SK-N-SH (cell line): ENCODE measurements around the gene HLA-DOB. TPM values are rescaled to one million over a fixed set of nuclear protein-coding genes. Genes with fewer than 3 reads are reported as not detected.

Source experiments
- CTCF ChIA-PET: fragments of 300-600, 350-600 bp; formaldehyde crosslinking; extraction: SDS; loops from one replicate; lab custom pipeline; 2021; lab: Yijun Ruan, JAX
- POLR2A ChIA-PET: fragments of 350-600 bp; sonication (Branson Sonifier 250); formaldehyde crosslinking; extraction: SDS; loops from one replicate; lab custom pipeline; 2020; ENCODE audit warnings: antibody characterized with exemption, inconsistent platforms; lab: Yijun Ruan, JAX
- DNase-seq: peaks from one replicate; pipeline ENCODE4 v3.0.0; 2012
- H2AFZ ChIP-seq: fragments of 200-600 bp; sonication (generic); 2 replicates; pipeline ENCODE4 v1.8.1; 2016; ENCODE audit warnings: antibody characterized with exemption, mild to moderate bottlenecking, low read depth
- H3F3A ChIP-seq: fragments of 200-600 bp; sonication (generic); replicated peaks from 2 replicates; pipeline ENCODE3; 2016; ENCODE audit warnings: antibody characterized with exemption, mild to moderate bottlenecking; ENCODE audit not compliant: insufficient read depth
- H3K27ac ChIP-seq, 2 experiments: fragments of 200-500 bp in 1 of 2; fragments of 200-600 bp in 1 of 2; sonication (Bioruptor generic) in 1 of 2; sonication (generic), shearing (Covaris generic) in 1 of 2; 2 replicates each; pipeline versions ENCODE4 v1.5.1 to v1.6.1; 2014 to 2016; ENCODE audit warnings: low read depth in 2 of 2, inconsistent platforms in 1 of 2, low read length in 1 of 2, mild to moderate bottlenecking in 1 of 2, mixed read lengths in 1 of 2
- H3K27me3 ChIP-seq: fragments of 200-600 bp; sonication (generic), shearing (Covaris generic); 2 replicates; pipeline ENCODE4 v1.6.1; 2016; ENCODE audit warnings: mixed run types; ENCODE audit not compliant: insufficient read depth
- H3K36me3 ChIP-seq, 2 experiments: fragments of 200-500 bp in 1 of 2; fragments of 200-600 bp in 1 of 2; sonication (Bioruptor generic) in 1 of 2; sonication (generic) in 1 of 2; replicated peaks in 1 of 2; 2 replicates each; pipeline versions ENCODE3 to v1.5.1; 2014 to 2016; ENCODE audit warnings: low read length in 1 of 2, mild to moderate bottlenecking in 1 of 2; ENCODE audit not compliant: insufficient read depth in 2 of 2, control insufficient read depth in 1 of 2
- H3K4me1 ChIP-seq, 2 experiments: fragments of 200-500 bp in 1 of 2; fragments of 200-600 bp in 1 of 2; sonication (Bioruptor generic) in 1 of 2; sonication (generic), shearing (Covaris generic) in 1 of 2; 2 replicates each; pipeline versions ENCODE4 v1.5.1 to v1.6.1; 2014 to 2016; ENCODE audit warnings: low read depth in 1 of 2, low read length in 1 of 2, mixed run types in 1 of 2; ENCODE audit not compliant: insufficient read depth in 2 of 2, control insufficient read depth in 1 of 2
- H3K4me2 ChIP-seq: fragments of 200-600 bp; sonication (generic), shearing (Covaris generic); 2 replicates; pipeline ENCODE4 v1.6.1; 2017; ENCODE audit warnings: mixed run types
- H3K4me3 ChIP-seq, 2 experiments: fragments of 200-500 bp in 1 of 2; fragments of 200-600 bp in 1 of 2; sonication (Bioruptor generic) in 1 of 2; sonication (generic), shearing (Covaris generic) in 1 of 2; 2 replicates each; pipeline versions ENCODE4 v1.5.1 to v1.8.1; 2014 to 2016; ENCODE audit warnings: low read depth in 2 of 2, inconsistent platforms in 1 of 2, low read length in 1 of 2, mild to moderate bottlenecking in 1 of 2, mixed read lengths in 1 of 2, moderate library complexity in 1 of 2
- H3K79me2 ChIP-seq: fragments of 200-600 bp; sonication (generic); 2 replicates; pipeline ENCODE4 v1.8.1; 2017; ENCODE audit warnings: mild to moderate bottlenecking; ENCODE audit not compliant: insufficient read depth
- H3K9ac ChIP-seq: fragments of 200-600 bp; sonication (generic); 2 replicates; pipeline ENCODE4 v1.6.1; 2017; ENCODE audit warnings: mixed run types
- H3K9me2 ChIP-seq: fragments of 200-600 bp; sonication (generic); 2 replicates; pipeline ENCODE4 v1.6.1; 2017; ENCODE audit warnings: mixed run types
- H3K9me3 ChIP-seq: fragments of 200-600 bp; sonication (generic); 2 replicates; pipeline ENCODE4 v1.6.1; 2017; ENCODE audit warnings: mixed run types, mild to moderate bottlenecking, moderate library complexity
- H4K20me1 ChIP-seq: fragments of 200-600 bp; sonication (generic); 2 replicates; pipeline ENCODE4 v1.6.1; 2017; ENCODE audit warnings: mild to moderate bottlenecking, mixed run types; ENCODE audit not compliant: insufficient read depth
- CTCF ChIP-seq: fragments of 200-600 bp; sonication (generic); IDR thresholded peaks from 2 replicates; pipeline ENCODE4 v1.6.1; 2017; ENCODE audit warnings: antibody characterized with exemption, mild to moderate bottlenecking, moderate library complexity
- ELF1 ChIP-seq: IDR thresholded peaks from 2 replicates; pipeline ENCODE4 v1.4.0; 2012
- EP300 ChIP-seq, 2 experiments: IDR thresholded peaks; 2 replicates each; pipeline versions ENCODE4 v1.4.0 to v1.6.1; 2012; ENCODE audit warnings: borderline replicate concordance in 1 of 2, low read depth in 1 of 2, low read length in 1 of 2
- FOXM1 ChIP-seq: IDR thresholded peaks from 2 replicates; pipeline ENCODE4 v1.4.0; 2012; ENCODE audit warnings: low read depth, mild to moderate bottlenecking
- IRF3 ChIP-seq: fragments of 150-350 bp; IDR thresholded peaks from 2 replicates; pipeline ENCODE4 v1.6.1; 2016; ENCODE audit warnings: mild to moderate bottlenecking, low read depth, low read length
- NFIC ChIP-seq: IDR thresholded peaks from 2 replicates; pipeline ENCODE4 v1.4.0; 2012; ENCODE audit warnings: borderline replicate concordance
- RAD21 ChIP-seq: IDR thresholded peaks from 2 replicates; pipeline ENCODE4 v1.6.1; 2012; ENCODE audit warnings: mild to moderate bottlenecking, low read length
- REST ChIP-seq: IDR thresholded peaks from 2 replicates; pipeline ENCODE4 v1.6.1; 2012; ENCODE audit warnings: mild to moderate bottlenecking, low read depth, low read length, moderate library complexity
- RXRA ChIP-seq: IDR thresholded peaks from 2 replicates; pipeline ENCODE4 v1.4.0; 2012; ENCODE audit warnings: low read depth, mild to moderate bottlenecking, borderline replicate concordance
- SIN3A ChIP-seq: IDR thresholded peaks from 2 replicates; pipeline ENCODE4 v1.6.1; 2012; ENCODE audit warnings: low read depth, mild to moderate bottlenecking, low read length, moderate library complexity, borderline replicate concordance
- TAF1 ChIP-seq: IDR thresholded peaks from 2 replicates; pipeline ENCODE4 v1.6.1; 2012; ENCODE audit warnings: low read depth, mild to moderate bottlenecking, low read length, moderate library complexity, borderline replicate concordance
- USF2 ChIP-seq: fragments of 150-350 bp; IDR thresholded peaks from 2 replicates; pipeline ENCODE4 v1.6.1; 2017; ENCODE audit warnings: antibody characterized with exemption, low read length, low read depth, borderline replicate concordance
- WGBS: methylation state at CpG from one replicate; pipeline ENCODE4 v1.1.6; 2017; ENCODE audit warnings: low lambda C conversion rate; 5-methylcytosine and 5-hydroxymethylcytosine counted together
- polyA plus RNA-seq, 3 experiments: library from polyadenylated mRNA; depleted of rRNA; stranded (reverse); fragments of >200 nt; gene quantifications; 2 replicates each; pipeline ENCODE4 v1.2.3, GENCODE V29; 2012

Gene HLA-DOB
- polyA plus RNA-seq, 1 of the 3 experiments (the other 2 are of a cell fraction) = not detected

- Histone ChIP-seq H3F3A (peaks cover 4% of the 10 kb centered on the region), H3K79me2 (no peaks in the 10 kb centered on the region), H3K4me3 (no peak overlapping the region), H4K20me1 (no peaks in the 10 kb centered on the region), H3K4me2 (no peak overlapping the region), H3K9ac (no peak overlapping the region), H3K36me3 (peaks cover 0 to 3% of the 10 kb centered on the region in 2 experiments), H3K27me3 (peaks cover 6% of the 10 kb centered on the region; the same call in 1 of the 2 replicates), H2AFZ (no peak overlapping the region), H3K9me3 (no peaks in the 10 kb centered on the region), H3K27ac (no peak overlapping the region), H3K4me1 (no peaks in the 10 kb centered on the region), H3K9me2 (no peaks in the 10 kb centered on the region)
- no peak for DNase-seq
- ChIA-PET CTCF (interaction anchor here (9.5 kb wide), 1 partner anchor 23 kb away, joined by 223 read pairs; the partner anchor contains the start of gene TAP2), POLR2A (no interaction called here)
- WGBS = 70% methylated on average over 3 of the region's 3 CpGs
- TF ChIP-seq CTCF (no peak), SIN3A (no peak), USF2 (no peak), TAF1 (no peak)
Measured at GRCh38 chr6:32862725-32863124, 45.9 kb upstream of the HLA-DOB start.

- no peaks in the 10 kb centered on the region for H3K9me3 ChIP-seq
- H3K4me2 ChIP-seq = no peak overlapping the region
- no peak overlapping the region for H3K27ac ChIP-seq
- TF ChIP-seq REST (no peak), RXRA (no peak), ELF1 (no peak), IRF3 (no peak), NFIC (no peak), RAD21 (no peak), EP300 (IDR thresholded peaks at IDR 0.05; ENCODE audit: borderline replicate concordance in 1 of 2, low read depth in 1 of 2, low read length in 1 of 2) (no peak), TAF1 (no peak), FOXM1 (no peak)
- TF ChIP-seq, all 33 proteins: peak for 0
- Histone ChIP-seq H2AFZ (no peak overlapping the region), H3K36me3 (peaks cover 0 to 3% of the 10 kb centered on the region in 2 experiments), H3K79me2 (no peaks in the 10 kb centered on the region), H4K20me1 (no peaks in the 10 kb centered on the region), H3K4me3 (no peak overlapping the region), H3F3A (peaks cover 4% of the 10 kb centered on the region), H3K9me2 (no peaks in the 10 kb centered on the region), H3K4me1 (no peaks in the 10 kb centered on the region), H3K27me3 (peaks cover 5% of the 10 kb centered on the region; the same call in 1 of the 2 replicates), H3K9ac (no peak overlapping the region)
- ChIA-PET POLR2A (no interaction called here), CTCF (interaction anchor here (1.1 to 9.5 kb wide), 4 partner anchors 9 to 107 kb away, joined by 3 to 223 read pairs (median 70); partner anchors contain the start of genes BRD2 and TAP2)
- 79% methylated on average over 1 of the region's 1 CpG for WGBS
- no peak for DNase-seq
Measured at GRCh38 chr6:32860674-32861073, 43.9 kb upstream of the HLA-DOB start.
